ENCODE measurements around the gene REG1A. TPM values are rescaled to one million over a fixed set of nuclear protein-coding genes. Genes with fewer than 3 reads are reported as not detected.

REG1A gene
- total RNA-seq, 1 experiment from 2014 or later = not detected

GRCh38 chr2:79125721-79125985 is 5.4 kb downstream of the REG1A start:
- intact Hi-C loops (cut with micrococcal nuclease; ENCODE audit: unreplicated experiment) = no loop called here
- H3K4me1 Mint-ChIP-seq (ENCODE audit: low read depth, unreplicated experiment) = no peaks in the 10 kb centered on the region
- TF ChIP-seq CTCF (IDR thresholded peaks at IDR 0.05; ENCODE audit: unreplicated experiment) = no peak
- no peak overlapping the region for H3K4me3 Mint-ChIP-seq (ENCODE audit: low read depth, unreplicated experiment)
- no peaks in the 10 kb centered on the region for H3K36me3 Mint-ChIP-seq (ENCODE audit: insufficient read depth, unreplicated experiment)
- CTCF ChIA-PET = no interaction called here
- H3K9me3 Mint-ChIP-seq (ENCODE audit: low read depth, unreplicated experiment) = peaks cover 5% of the 10 kb centered on the region
- no TSS peak for BruUV-seq (replicated peaks)
- DNase-seq = no peak
- H3K27ac Mint-ChIP-seq (ENCODE audit: unreplicated experiment) = no peak overlapping the region
- no peaks in the 10 kb centered on the region for H3K27me3 Mint-ChIP-seq (ENCODE audit: unreplicated experiment)

DNA sequence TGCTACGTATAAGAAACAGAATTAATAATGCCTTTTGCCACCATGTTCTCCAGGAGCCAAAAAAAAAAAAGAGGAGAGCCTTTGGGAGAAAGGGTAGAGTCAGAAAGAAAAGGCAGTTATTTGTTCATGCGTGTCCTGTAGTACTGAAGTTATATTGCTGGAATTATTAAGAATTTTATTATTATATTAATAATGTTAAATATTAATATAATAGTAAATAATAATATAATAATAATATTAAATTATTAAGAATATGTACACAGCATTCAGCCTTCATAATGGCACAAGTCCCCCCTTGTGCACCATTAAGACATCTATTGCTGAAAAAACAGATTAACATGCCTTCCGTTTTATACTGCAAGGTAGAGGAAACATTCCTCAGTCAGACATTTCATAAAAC is 8.1 kb downstream of the REG1A start:
- intact Hi-C loops (cut with micrococcal nuclease; ENCODE audit: unreplicated experiment) = no loop called here
- no peak for DNase-seq
- Mint-ChIP-seq H3K9me3 (ENCODE audit: low read depth, unreplicated experiment) (peaks cover 5% of the 10 kb centered on the region), H3K27me3 (ENCODE audit: unreplicated experiment) (no peaks in the 10 kb centered on the region), H3K36me3 (ENCODE audit: insufficient read depth, unreplicated experiment) (no peaks in the 10 kb centered on the region), H3K4me1 (ENCODE audit: low read depth, unreplicated experiment) (no peaks in the 10 kb centered on the region), H3K27ac (ENCODE audit: unreplicated experiment) (no peak overlapping the region), H3K4me3 (ENCODE audit: low read depth, unreplicated experiment) (no peak overlapping the region)
- no TSS peak for BruUV-seq (replicated peaks)
- CTCF ChIA-PET = no interaction called here
- TF ChIP-seq CTCF (IDR thresholded peaks at IDR 0.05; ENCODE audit: unreplicated experiment) = no peak

- CTCF ChIA-PET = no interaction called here
- Mint-ChIP-seq H3K4me3 (ENCODE audit: low read depth, unreplicated experiment) (no peak overlapping the region), H3K4me1 (ENCODE audit: low read depth, unreplicated experiment) (no peaks in the 10 kb centered on the region), H3K27ac (ENCODE audit: unreplicated experiment) (no peak overlapping the region), H3K27me3 (ENCODE audit: unreplicated experiment) (no peaks in the 10 kb centered on the region), H3K36me3 (ENCODE audit: insufficient read depth, unreplicated experiment) (no peaks in the 10 kb centered on the region), H3K9me3 (ENCODE audit: low read depth, unreplicated experiment) (peaks cover 4% of the 10 kb centered on the region)
- TF ChIP-seq CTCF (IDR thresholded peaks at IDR 0.05; ENCODE audit: unreplicated experiment) = no peak
- DNase-seq = no peak
- intact Hi-C loops (cut with micrococcal nuclease; ENCODE audit: unreplicated experiment) = no loop called here
- BruUV-seq (replicated peaks) = no TSS peak
These were observed 9.0 kb downstream of the REG1A start for GRCh38 chr2:79129260-79129659.

GRCh38 chr2:79129804-79130203 is 9.5 kb downstream of the REG1A start:
- H3K9me3 Mint-ChIP-seq (ENCODE audit: low read depth, unreplicated experiment) = peaks cover 2% of the 10 kb centered on the region
- no peaks in the 10 kb centered on the region for H3K4me1 Mint-ChIP-seq (ENCODE audit: low read depth, unreplicated experiment)
- intact Hi-C loops (cut with micrococcal nuclease; ENCODE audit: unreplicated experiment) = no loop called here
- H3K27me3 Mint-ChIP-seq (ENCODE audit: unreplicated experiment) = no peaks in the 10 kb centered on the region
- H3K36me3 Mint-ChIP-seq (ENCODE audit: insufficient read depth, unreplicated experiment) = no peaks in the 10 kb centered on the region
- BruUV-seq (replicated peaks) = no TSS peak
- H3K4me3 Mint-ChIP-seq (ENCODE audit: low read depth, unreplicated experiment) = no peak overlapping the region
- H3K27ac Mint-ChIP-seq (ENCODE audit: unreplicated experiment) = no peak overlapping the region
- TF ChIP-seq CTCF (IDR thresholded peaks at IDR 0.05; ENCODE audit: unreplicated experiment) = no peak
- no peak for DNase-seq
- CTCF ChIA-PET = no interaction called here

GRCh38 chr2:79131687-79132086 is 11.4 kb downstream of the REG1A start:
- Mint-ChIP-seq H3K4me1 (ENCODE audit: low read depth, unreplicated experiment) (no peaks in the 10 kb centered on the region), H3K27ac (ENCODE audit: unreplicated experiment) (no peak overlapping the region), H3K9me3 (ENCODE audit: low read depth, unreplicated experiment) (peaks cover 2% of the 10 kb centered on the region), H3K4me3 (ENCODE audit: low read depth, unreplicated experiment) (no peak overlapping the region), H3K27me3 (ENCODE audit: unreplicated experiment) (no peaks in the 10 kb centered on the region), H3K36me3 (ENCODE audit: insufficient read depth, unreplicated experiment) (no peaks in the 10 kb centered on the region)
- intact Hi-C loops (cut with micrococcal nuclease; ENCODE audit: unreplicated experiment) = no loop called here
- CTCF ChIA-PET = no interaction called here
- TF ChIP-seq CTCF (IDR thresholded peaks at IDR 0.05; ENCODE audit: unreplicated experiment) = no peak
- no peak for DNase-seq
- no TSS peak for BruUV-seq (replicated peaks)
